GM10266 (cell line): Measurements from ENCODE around the gene TMEM132C.
A peak's percentile ranks its signal among the peaks of the same experiment; 100 is the strongest.

ENCODE experiments used
- DNase-seq: peaks from one replicate; pipeline ENCODE4 v3.0.0; 2012; ENCODE audit errors: extremely low spot score
- TF ChIP-seq, protein P1 (sequence below): IDR thresholded peaks from 2 replicates; pipeline ENCODE4 v1.5.1; 2012; ENCODE audit warnings: mild to moderate bottlenecking, low read depth; ENCODE audit not compliant: control insufficient read depth, insufficient read depth; ENCODE audit errors: missing control alignments

TMEM132C gene

DNA sequence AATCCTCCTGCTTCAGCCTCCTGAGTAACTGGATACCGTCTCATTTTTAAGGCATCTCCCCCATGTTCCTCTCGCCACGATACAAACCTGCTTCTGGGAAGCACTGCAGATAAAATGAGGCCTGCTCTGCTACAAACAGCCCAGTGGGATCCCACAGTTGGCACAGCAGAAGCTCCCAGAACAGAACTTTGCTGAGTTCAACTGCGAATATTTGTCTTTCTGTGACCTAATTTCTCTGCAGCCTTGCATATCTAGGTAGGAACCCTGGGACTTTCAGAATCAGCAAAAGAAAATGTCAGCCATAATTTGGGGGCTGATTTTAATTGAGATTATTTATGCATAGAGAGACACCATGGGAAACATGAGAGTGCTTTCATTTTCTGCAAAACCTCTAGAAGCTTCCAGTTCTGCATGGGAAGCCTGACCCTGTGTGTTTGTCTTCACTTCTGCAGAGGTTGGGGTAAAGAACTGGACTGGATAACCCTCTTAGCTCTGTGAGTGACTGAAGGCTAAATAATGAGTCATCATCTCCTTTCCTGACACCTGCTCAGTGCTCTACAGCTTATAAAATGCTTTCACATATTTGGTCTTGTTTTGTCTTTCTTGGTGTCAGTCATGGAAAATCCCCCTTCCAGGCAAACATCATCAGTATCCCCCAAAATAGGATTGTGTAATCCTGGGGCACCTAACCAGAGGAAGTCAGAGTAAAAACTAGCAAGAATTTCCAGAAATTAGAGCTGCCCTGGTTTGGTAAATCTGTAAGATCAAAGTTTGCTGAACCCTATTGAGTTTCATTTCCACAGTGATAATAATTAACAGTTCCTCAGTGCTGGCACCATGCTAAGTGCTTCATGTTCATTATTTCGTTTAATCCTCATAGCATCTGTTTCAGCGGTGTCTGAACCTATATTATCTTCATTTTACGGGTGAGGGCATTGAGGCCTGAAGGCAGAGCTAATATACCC, 371.0 kb downstream of the TMEM132C start:
- DNase-seq: peak; percentile 18
- TF ChIP-seq, protein P1, sequence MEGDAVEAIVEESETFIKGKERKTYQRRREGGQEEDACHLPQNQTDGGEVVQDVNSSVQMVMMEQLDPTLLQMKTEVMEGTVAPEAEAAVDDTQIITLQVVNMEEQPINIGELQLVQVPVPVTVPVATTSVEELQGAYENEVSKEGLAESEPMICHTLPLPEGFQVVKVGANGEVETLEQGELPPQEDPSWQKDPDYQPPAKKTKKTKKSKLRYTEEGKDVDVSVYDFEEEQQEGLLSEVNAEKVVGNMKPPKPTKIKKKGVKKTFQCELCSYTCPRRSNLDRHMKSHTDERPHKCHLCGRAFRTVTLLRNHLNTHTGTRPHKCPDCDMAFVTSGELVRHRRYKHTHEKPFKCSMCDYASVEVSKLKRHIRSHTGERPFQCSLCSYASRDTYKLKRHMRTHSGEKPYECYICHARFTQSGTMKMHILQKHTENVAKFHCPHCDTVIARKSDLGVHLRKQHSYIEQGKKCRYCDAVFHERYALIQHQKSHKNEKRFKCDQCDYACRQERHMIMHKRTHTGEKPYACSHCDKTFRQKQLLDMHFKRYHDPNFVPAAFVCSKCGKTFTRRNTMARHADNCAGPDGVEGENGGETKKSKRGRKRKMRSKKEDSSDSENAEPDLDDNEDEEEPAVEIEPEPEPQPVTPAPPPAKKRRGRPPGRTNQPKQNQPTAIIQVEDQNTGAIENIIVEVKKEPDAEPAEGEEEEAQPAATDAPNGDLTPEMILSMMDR: no peak

DNA sequence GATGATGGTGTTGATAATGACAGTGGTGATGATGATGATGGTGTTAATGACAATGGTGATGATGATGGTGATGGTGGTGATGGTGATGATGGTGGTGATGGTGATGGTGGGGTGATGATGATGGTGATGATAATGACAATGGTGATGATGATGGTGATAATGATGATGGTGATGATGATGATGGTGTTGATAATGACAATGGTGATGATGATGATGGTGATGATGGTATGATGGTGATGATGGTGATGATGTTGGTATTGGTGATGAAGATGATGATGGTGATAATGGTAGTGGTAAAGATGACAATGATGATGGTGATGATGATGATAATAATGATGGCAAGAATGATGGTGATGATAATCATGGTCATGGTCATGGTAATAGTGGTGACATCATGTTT, 372.1 kb downstream of the TMEM132C start:
- no peak for DNase-seq
- TF ChIP-seq, protein P1: no peak

DNA sequence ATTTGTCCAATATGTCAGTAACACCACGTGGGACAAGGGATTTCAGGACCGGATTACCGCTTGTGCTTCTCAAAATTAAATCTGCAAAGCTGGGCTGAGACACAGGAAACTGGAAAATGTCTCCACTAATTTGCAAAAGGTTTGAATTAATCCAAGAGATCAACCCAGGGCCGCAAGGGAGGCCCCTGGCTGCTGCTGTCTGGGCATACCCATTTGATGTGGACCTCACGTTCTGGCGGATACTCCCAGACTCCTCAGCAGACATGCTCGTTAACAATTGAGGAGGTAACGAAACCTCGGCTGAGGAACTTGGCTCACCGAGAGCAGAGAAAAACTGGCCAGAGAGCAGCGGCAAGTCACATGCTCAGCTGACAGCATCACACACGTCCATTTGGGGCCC, 376.2 kb downstream of the TMEM132C start:
- DNase-seq: no peak
- TF ChIP-seq, protein P1: no peak

DNA sequence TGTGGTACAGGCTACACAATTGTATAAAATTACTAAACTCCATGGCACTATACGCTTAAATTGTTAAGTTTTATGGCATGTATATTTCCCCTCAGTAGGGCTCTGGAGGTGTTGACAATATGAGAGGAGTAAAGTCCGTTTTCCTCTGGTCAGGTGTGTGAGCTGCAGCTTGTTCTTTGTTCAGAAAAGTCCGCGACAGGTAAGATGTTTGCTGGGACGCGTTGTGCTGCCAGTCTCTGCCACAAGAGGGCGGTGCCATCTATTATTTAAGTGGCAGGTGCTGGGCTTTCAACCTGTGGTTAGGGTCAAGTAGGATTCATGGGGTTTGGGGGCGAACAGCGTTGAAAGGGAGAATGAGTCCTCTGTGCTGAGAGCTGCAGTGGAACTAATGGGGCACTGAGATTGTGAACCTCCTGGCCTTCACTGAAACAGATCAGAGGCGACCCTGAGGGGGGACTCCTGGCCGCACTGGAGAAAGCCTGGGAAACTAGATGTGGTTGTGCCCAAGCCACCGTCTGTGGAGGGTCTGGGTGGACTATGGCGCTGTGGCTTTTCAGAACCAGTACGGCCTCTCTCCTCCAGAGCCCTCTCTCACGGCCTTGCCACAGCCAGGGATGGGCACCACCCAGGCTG, 377.8 kb downstream of the TMEM132C start:
- DNase-seq: peak; percentile 58
- TF ChIP-seq, protein P1: peak; percentile 86

DNA sequence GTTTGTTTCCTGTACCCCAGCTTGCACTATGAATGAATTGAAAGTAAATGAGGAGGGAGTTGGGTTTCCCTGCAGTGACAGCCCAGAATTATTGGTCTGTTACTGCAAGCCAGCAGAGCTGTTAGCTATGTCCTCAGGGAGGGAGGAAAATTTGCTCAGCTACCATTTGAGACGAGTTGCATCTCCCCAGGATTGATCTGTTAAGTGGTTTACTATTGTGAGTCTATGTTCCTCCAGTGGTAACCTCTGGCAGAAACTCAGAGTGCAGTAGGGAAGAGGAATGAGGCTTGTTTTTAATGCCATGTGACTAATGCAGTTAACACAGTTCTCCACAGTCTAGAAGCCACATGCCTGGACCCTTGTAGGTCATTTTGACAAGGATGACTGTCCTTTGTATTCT, 382.9 kb downstream of the TMEM132C start:
- TF ChIP-seq, protein P1: no peak
- DNase-seq: no peak

DNA sequence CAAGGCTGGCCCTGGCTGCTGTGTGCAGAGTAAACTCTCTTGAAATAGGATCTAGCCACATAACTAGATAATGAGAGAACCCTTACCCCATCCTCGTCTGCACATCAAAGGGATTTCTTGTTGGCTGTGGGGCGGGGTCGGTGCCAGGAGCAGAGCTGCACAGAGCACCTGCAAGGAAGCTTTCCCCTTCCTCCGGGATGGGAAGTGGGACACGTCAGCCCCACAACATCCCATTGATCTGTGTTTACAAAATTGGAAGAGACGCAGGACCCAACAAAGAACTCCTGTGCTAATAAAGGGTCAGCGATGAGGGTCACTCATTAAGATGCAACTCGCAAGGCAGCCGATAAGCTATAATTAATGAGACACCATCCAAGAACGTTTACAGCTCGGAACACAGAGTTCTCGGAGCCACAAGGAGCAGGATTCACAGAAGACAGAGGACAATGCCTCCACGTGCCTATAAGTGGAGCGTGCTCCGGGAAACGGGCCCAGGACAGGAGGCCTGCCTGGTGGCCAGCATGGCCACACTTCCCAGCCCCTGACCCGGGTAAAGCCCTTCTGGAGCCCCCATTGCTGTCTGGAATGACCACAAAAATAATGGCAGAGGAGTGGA, 385.3 kb downstream of the TMEM132C start:
- no peak for DNase-seq
- TF ChIP-seq, protein P1: no peak

DNA sequence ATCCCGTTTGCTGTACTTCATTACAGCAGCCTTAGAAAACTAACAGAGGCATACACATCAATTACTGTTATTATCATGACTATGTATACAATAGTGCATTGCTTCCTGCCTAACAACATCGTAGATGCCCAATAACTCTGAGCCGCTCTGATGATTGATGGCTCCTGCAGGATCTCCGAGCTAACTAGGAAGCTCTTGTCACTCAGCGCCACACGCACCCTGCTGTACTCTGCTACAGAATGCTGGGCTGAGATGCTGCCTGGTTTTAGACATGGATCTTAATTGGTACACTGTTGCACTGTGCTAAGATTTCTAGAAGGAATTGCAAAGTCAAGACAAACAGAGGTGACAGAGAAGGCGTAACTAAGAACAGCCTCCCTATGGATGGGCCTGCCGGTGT, 387.5 kb downstream of the TMEM132C start:
- DNase-seq: no peak
- TF ChIP-seq, protein P1: no peak
